Measurements from ENCODE around the gene NR2F1-AS1.

- TF ChIP-seq EZH2 (IDR thresholded peaks at IDR 0.05; ENCODE audit: insufficient read depth, poor library complexity, severe bottlenecking) (no peak), EZH2phosphoT487 (IDR thresholded peaks at IDR 0.05; ENCODE audit: insufficient read depth, low read depth) (no peak)
Observed at GRCh38 chr5:93580927-93581445, at the start of gene NR2F1-AS1.
